Coronary artery (tissue), 2 donors: Measurements from ENCODE around the gene ZNF3.

Experiments
- DNase-seq: peaks from one replicate; pipeline ENCODE4 v3.0.0-alpha.2; 2017; ENCODE audit warnings: low spot score
- H3K27ac ChIP-seq, 2 donors: fragments of 200-600 bp; sonication (generic); one replicate each; pipeline ENCODE4 v1.5.1; 2016 to 2019
- H3K4me3 ChIP-seq: fragments of 200-600 bp; sonication (generic); 2 replicates; pipeline ENCODE4 v1.5.1; 2016; ENCODE audit warnings: mild to moderate bottlenecking, moderate library complexity
- CTCF ChIP-seq: fragments of 200-600 bp; sonication (generic); IDR thresholded peaks from one replicate; pipeline ENCODE4 v1.5.1; 2019; ENCODE audit warnings: antibody characterized with exemption

Gene ZNF3

GRCh38 chr7:100119072-100119969 lies 37.8 kb upstream of the ZNF3 start, which contains the start of the genes CNPY4 and TAF6:
CNPY4 (plus strand) TSS chr7:100119634; CDS start chr7:100119745, 111 bp downstream.
TAF6 (minus strand) TSS chr7:100119358; CDS start chr7:100114209, 5,149 bp downstream.
- Histone ChIP-seq H3K4me3 (peak within 1 kb of the TSS; percentile 98), H3K27ac (peak within 1 kb of the TSS; percentile 85 to 91)
- TF ChIP-seq CTCF: no peak
- DNase-seq: peak; percentile 94

- TF ChIP-seq CTCF: no peak
- no peak for DNase-seq
- H3K27ac ChIP-seq: peak overlapping the region; percentile 85 to 91
- H3K4me3 ChIP-seq: peak overlapping the region; percentile 98
Observed at GRCh38 chr7:100118388-100119071, 37.0 kb upstream of the ZNF3 start.

GRCh38 chr7:100115026-100115425 lies 33.5 kb upstream of the ZNF3 start:
- DNase-seq: no peak
- TF ChIP-seq CTCF: no peak
- Histone ChIP-seq H3K4me3 (no peak overlapping the region), H3K27ac (no peak overlapping the region)

GRCh38 chr7:100111914-100112313 lies 30.4 kb upstream of the ZNF3 start:
- Histone ChIP-seq H3K4me3 (no peak overlapping the region), H3K27ac (no peak overlapping the region)
- DNase-seq: no peak
- no peak for TF ChIP-seq CTCF

GRCh38 chr7:100111156-100111555 lies 29.6 kb upstream of the ZNF3 start:
- H3K27ac ChIP-seq: no peak overlapping the region
- DNase-seq: no peak
- TF ChIP-seq CTCF: no peak
- H3K4me3 ChIP-seq: no peak overlapping the region

- no peak for DNase-seq
- H3K4me3 ChIP-seq: no peak overlapping the region
- no peak for TF ChIP-seq CTCF
Observed at GRCh38 chr7:100109521-100110163, 28.1 kb upstream of the ZNF3 start.

More at GRCh38 chr7:100109521-100110163, 28.1 kb upstream of the ZNF3 start:
- no peak overlapping the region for H3K27ac ChIP-seq
